DND-41 (cell line): ENCODE data around the gene PACSIN1.

Experiments used
- EZH2 ChIP-seq: IDR thresholded peaks from 3 replicates; pipeline ENCODE4 v1.6.1; 2012; ENCODE audit warnings: borderline replicate concordance, low read depth, mild to moderate bottlenecking, moderate library complexity, low read length, inconsistent platforms; ENCODE audit not compliant: severe bottlenecking
- TF ChIP-seq, protein P1 (sequence below): IDR thresholded peaks from 2 replicates; pipeline ENCODE4 v1.5.1; 2012; ENCODE audit warnings: borderline replicate concordance, low read length, moderate library complexity, mild to moderate bottlenecking; ENCODE audit not compliant: poor library complexity, severe bottlenecking; ENCODE audit errors: extremely low read depth

DNA sequence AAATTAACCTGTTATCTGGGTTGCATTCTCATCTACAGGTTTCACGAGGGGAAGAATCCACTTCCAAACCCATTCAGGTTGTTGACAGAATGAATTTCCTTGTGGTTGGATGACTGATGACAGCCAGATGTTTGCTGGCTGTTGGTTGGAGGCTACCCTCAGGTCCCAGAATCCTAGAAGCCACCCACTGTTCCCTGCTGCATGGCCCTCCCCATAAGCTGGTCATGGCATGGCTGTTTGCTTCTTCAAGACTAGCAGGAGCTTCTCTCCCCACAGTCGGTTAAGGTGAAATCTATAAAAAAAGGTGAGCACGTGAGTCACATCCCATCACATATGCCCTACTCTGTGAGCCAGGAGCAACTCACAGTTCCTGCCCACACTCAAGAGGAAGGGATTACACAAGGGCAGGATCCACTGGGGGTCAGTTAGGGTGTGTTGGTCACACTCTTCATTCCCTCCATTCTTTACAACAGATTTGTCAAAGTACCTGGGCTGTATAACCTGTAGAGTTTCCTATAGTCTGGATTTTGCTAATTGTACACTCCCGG, 20.5 kb upstream of the PACSIN1 start:
- TF ChIP-seq, protein P1, sequence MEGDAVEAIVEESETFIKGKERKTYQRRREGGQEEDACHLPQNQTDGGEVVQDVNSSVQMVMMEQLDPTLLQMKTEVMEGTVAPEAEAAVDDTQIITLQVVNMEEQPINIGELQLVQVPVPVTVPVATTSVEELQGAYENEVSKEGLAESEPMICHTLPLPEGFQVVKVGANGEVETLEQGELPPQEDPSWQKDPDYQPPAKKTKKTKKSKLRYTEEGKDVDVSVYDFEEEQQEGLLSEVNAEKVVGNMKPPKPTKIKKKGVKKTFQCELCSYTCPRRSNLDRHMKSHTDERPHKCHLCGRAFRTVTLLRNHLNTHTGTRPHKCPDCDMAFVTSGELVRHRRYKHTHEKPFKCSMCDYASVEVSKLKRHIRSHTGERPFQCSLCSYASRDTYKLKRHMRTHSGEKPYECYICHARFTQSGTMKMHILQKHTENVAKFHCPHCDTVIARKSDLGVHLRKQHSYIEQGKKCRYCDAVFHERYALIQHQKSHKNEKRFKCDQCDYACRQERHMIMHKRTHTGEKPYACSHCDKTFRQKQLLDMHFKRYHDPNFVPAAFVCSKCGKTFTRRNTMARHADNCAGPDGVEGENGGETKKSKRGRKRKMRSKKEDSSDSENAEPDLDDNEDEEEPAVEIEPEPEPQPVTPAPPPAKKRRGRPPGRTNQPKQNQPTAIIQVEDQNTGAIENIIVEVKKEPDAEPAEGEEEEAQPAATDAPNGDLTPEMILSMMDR: no peak
- TF ChIP-seq EZH2: no peak
